GM19328 (cell line): ENCODE measurements around the gene DHRS2.
"Not testable (repeated sequence)": the region's sequence is repeated elsewhere in the genome, so short reads cannot be mapped to it uniquely, and the experiment has no call there.

Experiments used
- ATAC-seq: cut with Tn5 transposase; IDR thresholded peaks from one replicate; pipeline ENCODE4 v1.9.1; 2021; ENCODE audit warnings: mild to moderate bottlenecking, moderate library complexity; ENCODE audit not compliant: unreplicated experiment

Gene DHRS2

GRCh38 chr14:23636317-23637211 is at the start of gene DHRS2:
Gene DHRS2 (plus strand): TSS chr14:23636364. CDS start chr14:23638865, 2,501 bp downstream.
- ATAC-seq: no peak

- ATAC-seq: peak; percentile 80
Measured at GRCh38 chr14:23588884-23589598, 47.1 kb upstream of the DHRS2 start.

GRCh38 chr14:23589606-23590005 is 46.6 kb upstream of the DHRS2 start:
- no peak for ATAC-seq

- ATAC-seq: no peak
Measured at GRCh38 chr14:23590198-23590597, 46.0 kb upstream of the DHRS2 start.

GRCh38 chr14:23594191-23594590 is 42.0 kb upstream of the DHRS2 start:
- not testable (repeated sequence) for ATAC-seq

- ATAC-seq: no peak
Measured at GRCh38 chr14:23600322-23600707, 35.8 kb upstream of the DHRS2 start.

GRCh38 chr14:23600806-23601205 is 35.4 kb upstream of the DHRS2 start:
- no peak for ATAC-seq

- no peak for ATAC-seq
Measured at GRCh38 chr14:23601424-23601823, 34.7 kb upstream of the DHRS2 start.

- no peak for ATAC-seq
Measured at GRCh38 chr14:23601845-23602180, 34.4 kb upstream of the DHRS2 start.

- ATAC-seq: no peak
Measured at GRCh38 chr14:23602181-23603095, 33.7 kb upstream of the DHRS2 start.

GRCh38 chr14:23603103-23603502 is 33.1 kb upstream of the DHRS2 start:
- no peak for ATAC-seq

- ATAC-seq: no peak
Measured at GRCh38 chr14:23604148-23604547, 32.0 kb upstream of the DHRS2 start.

- no peak for ATAC-seq
Measured at GRCh38 chr14:23604675-23605170, 31.4 kb upstream of the DHRS2 start.

- ATAC-seq: peak; percentile 78
Measured at GRCh38 chr14:23605931-23606585, 30.1 kb upstream of the DHRS2 start.

GRCh38 chr14:23608454-23608853 is 27.7 kb upstream of the DHRS2 start:
- ATAC-seq: no peak

GRCh38 chr14:23609001-23609400 is 27.2 kb upstream of the DHRS2 start:
- no peak for ATAC-seq

GRCh38 chr14:23609411-23610089 is 26.6 kb upstream of the DHRS2 start:
- not testable (repeated sequence) for ATAC-seq

- ATAC-seq: no peak
Measured at GRCh38 chr14:23610090-23610814, 25.9 kb upstream of the DHRS2 start.

- ATAC-seq: no peak
Measured at GRCh38 chr14:23610815-23611289, 25.3 kb upstream of the DHRS2 start.
